H1 (cell line): ENCODE measurements around the gene IER5. TPM values are rescaled to one million over a fixed set of nuclear protein-coding genes. Genes with fewer than 3 reads are reported as not detected.

Experiments
- CTCF ChIA-PET: fragments of 300-600 bp; sonication (Branson Sonifier 250); formaldehyde crosslinking; loops from one replicate; lab custom pipeline; 2021; ENCODE audit not compliant: partially characterized antibody; lab: Charles Lee
- POLR2A ChIA-PET: fragments of 300-600 bp; sonication (Branson Sonifier 250); formaldehyde crosslinking; loops from one replicate; lab custom pipeline; 2021; ENCODE audit warnings: inconsistent platforms; ENCODE audit not compliant: partially characterized antibody; lab: Charles Lee
- DNase-seq, 2 experiments: peaks; one replicate each; pipeline versions ENCODE4 v3.0.0 to v3.0.0-alpha.2; 2010 to 2022; ENCODE audit warnings: low spot score in 2 of 2, low read depth in 1 of 2, mixed read lengths in 1 of 2
- FAIRE-seq: peaks from 2 replicates; lab custom pipeline; 2011; peaks lifted over from hg19 to GRCh38; lab: Jason Lieb, UNC
- H2AFZ ChIP-seq: 2 replicates; pipeline ENCODE4 v1.8.1; 2012; ENCODE audit warnings: low read length, inconsistent platforms
- H2AK5ac ChIP-seq: 2 replicates; pipeline ENCODE4 v1.6.1; 2013; ENCODE audit warnings: low read depth, low read length
- H2BK120ac ChIP-seq: replicated peaks from 2 replicates; pipeline ENCODE3; 2013; ENCODE audit warnings: low read depth, low read length, inconsistent platforms
- H2BK12ac ChIP-seq: 2 replicates; pipeline ENCODE4 v1.6.1; 2013; ENCODE audit warnings: low read depth, low read length
- H2BK15ac ChIP-seq: 2 replicates; pipeline ENCODE4 v1.6.1; 2013; ENCODE audit warnings: low read length
- H2BK20ac ChIP-seq: 2 replicates; pipeline ENCODE4 v1.6.1; 2013; ENCODE audit warnings: low read length
- H2BK5ac ChIP-seq: 2 replicates; pipeline ENCODE4 v1.6.1; 2013; ENCODE audit warnings: low read depth, low read length
- H3K14ac ChIP-seq: 2 replicates; pipeline ENCODE4 v1.6.1; 2013; ENCODE audit warnings: inconsistent platforms; ENCODE audit not compliant: insufficient read length
- H3K18ac ChIP-seq: 2 replicates; pipeline ENCODE4 v1.6.1; 2013; ENCODE audit warnings: low read length; ENCODE audit errors: extremely low read depth
- H3K23ac ChIP-seq: 2 replicates; pipeline ENCODE4 v1.6.1; 2013; ENCODE audit warnings: inconsistent platforms; ENCODE audit not compliant: insufficient read length
- H3K23me2 ChIP-seq: 2 replicates; pipeline ENCODE4 v1.6.1; 2013; ENCODE audit warnings: low read depth, low read length
- H3K27ac ChIP-seq: 2 replicates; pipeline ENCODE4 v1.6.1; 2011; ENCODE audit warnings: low read depth, low read length, inconsistent platforms
- H3K27me3 ChIP-seq, 4 experiments: replicated peaks in 1 of 4; 1 replicate in 1 of 4; 2 replicates in 3 of 4; pipeline versions ENCODE4 v1.6.1 to v1.8.1; 2011 to 2013; ENCODE audit warnings: low read length in 3 of 4, mild to moderate bottlenecking in 3 of 4, inconsistent platforms in 2 of 4, mixed read lengths in 2 of 4, moderate library complexity in 1 of 4; ENCODE audit not compliant: control insufficient read depth in 3 of 4, insufficient read depth in 3 of 4; ENCODE audit errors: extremely low read depth in 1 of 4
- H3K36me3 ChIP-seq, 4 experiments: 2 replicates each; pipeline versions ENCODE4 v1.6.1 to v1.8.1; 2011 to 2013; ENCODE audit warnings: mild to moderate bottlenecking in 4 of 4, low read length in 3 of 4, moderate library complexity in 2 of 4, control low read depth in 1 of 4, inconsistent platforms in 1 of 4; ENCODE audit not compliant: insufficient read depth in 4 of 4, control insufficient read depth in 2 of 4
- H3K4ac ChIP-seq: replicated peaks from 2 replicates; pipeline ENCODE3; 2013; ENCODE audit warnings: low read length, low read depth, mixed read lengths, inconsistent platforms; ENCODE audit not compliant: insufficient read length
- H3K4me1 ChIP-seq, 4 experiments: replicated peaks in 1 of 4; 1 replicate in 1 of 4; 2 replicates in 3 of 4; pipeline versions ENCODE4 v1.6.1 to v1.8.1; 2011 to 2013; ENCODE audit warnings: low read length in 3 of 4, inconsistent platforms in 2 of 4, mixed read lengths in 1 of 4; ENCODE audit not compliant: insufficient read depth in 4 of 4, control insufficient read depth in 3 of 4
- H3K4me2 ChIP-seq, 2 experiments: 2 replicates each; pipeline versions ENCODE4 v1.6.1 to v1.8.1; 2011 to 2013; ENCODE audit warnings: low read depth in 2 of 2, low read length in 2 of 2, control low read depth in 1 of 2, inconsistent platforms in 1 of 2, mild to moderate bottlenecking in 1 of 2; ENCODE audit not compliant: insufficient read depth in 1 of 2
- H3K4me3 ChIP-seq, 4 experiments: fragments of 200-600, 300-600 bp in 1 of 4; sonication (generic), shearing (Covaris generic), sonication (Bioruptor Twin) in 1 of 4; 2 replicates each; pipeline versions ENCODE4 v1.5.1 to v1.8.1; 2011 to 2016; ENCODE audit warnings: low read length in 4 of 4, low read depth in 3 of 4, control low read depth in 2 of 4, inconsistent platforms in 2 of 4, mild to moderate bottlenecking in 2 of 4, mixed read lengths in 1 of 4, moderate library complexity in 1 of 4; ENCODE audit not compliant: insufficient read depth in 2 of 4; ENCODE audit errors: extremely low read depth in 1 of 4
- H3K56ac ChIP-seq: replicated peaks from 2 replicates; pipeline ENCODE3; 2013; ENCODE audit warnings: low read depth, mild to moderate bottlenecking, mixed read lengths, low read length, inconsistent platforms; ENCODE audit not compliant: insufficient read length
- H3K79me1 ChIP-seq: 2 replicates; pipeline ENCODE4 v1.6.1; 2013; ENCODE audit warnings: low read depth, low read length, control low read depth
- H3K79me2 ChIP-seq, 2 experiments: 2 replicates each; pipeline versions ENCODE4 v1.6.1 to v1.8.1; 2012 to 2013; ENCODE audit warnings: low read length in 2 of 2, mild to moderate bottlenecking in 2 of 2, inconsistent platforms in 1 of 2; ENCODE audit not compliant: insufficient read depth in 2 of 2, control insufficient read depth in 1 of 2
- H3K9ac ChIP-seq, 4 experiments: replicated peaks in 1 of 4; 1 replicate in 1 of 4; 2 replicates in 3 of 4; pipeline versions ENCODE4 v1.6.1 to v1.8.1; 2011 to 2013; ENCODE audit warnings: low read depth in 3 of 4, low read length in 3 of 4, control low read depth in 2 of 4, mild to moderate bottlenecking in 2 of 4, moderate library complexity in 2 of 4, inconsistent platforms in 1 of 4; ENCODE audit errors: extremely low read depth in 1 of 4
- H3K9me3 ChIP-seq, 2 experiments: 2 replicates each; pipeline versions ENCODE4 v1.6.1 to v1.8.1; 2012 to 2013; ENCODE audit warnings: mild to moderate bottlenecking in 2 of 2, moderate library complexity in 2 of 2, control low read depth in 1 of 2, inconsistent platforms in 1 of 2, low read depth in 1 of 2, low read length in 1 of 2, mixed read lengths in 1 of 2; ENCODE audit not compliant: insufficient read depth in 2 of 2
- H4K20me1 ChIP-seq, 2 experiments: replicated peaks in 1 of 2; 2 replicates each; pipeline versions ENCODE3 to v1.8.1; 2011 to 2013; ENCODE audit warnings: inconsistent platforms in 2 of 2, low read length in 2 of 2, mild to moderate bottlenecking in 1 of 2; ENCODE audit not compliant: insufficient read depth in 2 of 2, control insufficient read depth in 1 of 2
- H4K5ac ChIP-seq: 2 replicates; pipeline ENCODE4 v1.6.1; 2013; ENCODE audit warnings: low read length, low read depth, mixed read lengths, inconsistent platforms; ENCODE audit not compliant: insufficient read length
- H4K8ac ChIP-seq: 2 replicates; pipeline ENCODE4 v1.8.0; 2013; ENCODE audit warnings: mild to moderate bottlenecking, moderate library complexity, low read length, inconsistent platforms; ENCODE audit not compliant: insufficient read depth; ENCODE audit errors: extremely low read depth
- H4K91ac ChIP-seq: replicated peaks from 2 replicates; pipeline ENCODE3; 2013; ENCODE audit warnings: low read length, mixed read lengths, inconsistent platforms; ENCODE audit not compliant: insufficient read length
- BACH1 ChIP-seq: IDR thresholded peaks from 2 replicates; pipeline ENCODE4 v1.6.1; 2012; ENCODE audit warnings: low read length, improper control_type of control experiment
- CEBPB ChIP-seq: IDR thresholded peaks from 2 replicates; pipeline ENCODE4 v1.6.1; 2012; ENCODE audit warnings: low read depth, low read length
- CREB1 ChIP-seq: IDR thresholded peaks from 2 replicates; pipeline ENCODE4 v1.6.1; 2012; ENCODE audit warnings: inconsistent platforms
- JUN ChIP-seq: IDR thresholded peaks from 2 replicates; pipeline ENCODE4 v1.6.1; 2011; ENCODE audit warnings: low read depth, mild to moderate bottlenecking, improper control_type of control experiment, low read length
- JUND ChIP-seq: IDR thresholded peaks from 2 replicates; pipeline ENCODE4 v1.6.1; 2011; ENCODE audit warnings: mild to moderate bottlenecking, improper control_type of control experiment, low read length
- RXRA ChIP-seq: IDR thresholded peaks from 2 replicates; pipeline ENCODE4 v1.6.1; 2011; ENCODE audit warnings: low read depth, mild to moderate bottlenecking, low read length, moderate library complexity; ENCODE audit not compliant: insufficient read depth
- SIN3A ChIP-seq, 2 experiments: IDR thresholded peaks in 1 of 2; conservative IDR thresholded peaks in 1 of 2; 2 replicates each; pipeline ENCODE4 v1.6.1; 2011 to 2012; ENCODE audit warnings: low read length in 2 of 2, improper control_type of control experiment in 1 of 2, low read depth in 1 of 2, mild to moderate bottlenecking in 1 of 2
- TBP ChIP-seq: IDR thresholded peaks from 2 replicates; pipeline ENCODE4 v1.6.1; 2011; ENCODE audit warnings: low read depth, low read length, improper control_type of control experiment
- YY1 ChIP-seq: IDR thresholded peaks from 2 replicates; pipeline ENCODE4 v1.6.1; 2011; ENCODE audit warnings: low read depth, mild to moderate bottlenecking, low read length
- ZNF274 ChIP-seq: IDR thresholded peaks from 2 replicates; pipeline ENCODE4 v1.7.0; 2012; ENCODE audit warnings: low read length, borderline replicate concordance; ENCODE audit errors: extremely low read depth
- WGBS, 2 experiments: shearing (Covaris generic) in 1 of 2; methylation state at CpG; one replicate each; pipeline versions ENCODE4 v1.1.6 to v1.1.7; 2013 to 2015; ENCODE audit warnings: low lambda C conversion rate in 2 of 2, mixed read lengths in 2 of 2, inconsistent platforms in 1 of 2, low coverage in 1 of 2, missing lambda C conversion rate in 1 of 2; ENCODE audit not compliant: insufficient replicate concordance in 2 of 2, insufficient coverage in 1 of 2, insufficient read length in 1 of 2; ENCODE audit errors: extremely low coverage in 1 of 2, missing lambda C conversion rate in 1 of 2; 5-methylcytosine and 5-hydroxymethylcytosine counted together
- polyA plus RNA-seq, 7 experiments: library from polyadenylated mRNA; depleted of rRNA in 3 of 7; stranded (reverse) in 5 of 7; unstranded in 2 of 7; fragments of >200 nt in 5 of 7; fragments of 200-250 nt in 2 of 7; gene quantifications; 1 replicate in 5 of 7; 2 replicates in 1 of 7; 4 replicates in 1 of 7; pipeline versions ENCODE4 v1.2.1 to v1.2.3, GENCODE V29; 2011 to 2013; ENCODE audit warnings: missing spikeins in 2 of 7, mixed read lengths in 2 of 7
- total RNA-seq: library from RNA; stranded (reverse); fragmentation: NEBNext Ultra II Directional; extraction: Animal tissue kit (Norgen Biotek cat#: 25700); gene quantifications from 2 replicates; pipeline ENCODE4 v1.2.1, GENCODE V29; 2021
- TF ChIP-seq, protein P1 (sequence below): IDR thresholded peaks from 2 replicates; pipeline ENCODE4 v1.6.1; 2011; ENCODE audit warnings: low read length, improper control_type of control experiment

IER5 gene
- total and polyA plus RNA-seq, 2 of the 8 experiments (the other 6 are each of a cell fraction or from before 2014, with no cell fraction given) = 3.5 to 7.7 TPM

DNA sequence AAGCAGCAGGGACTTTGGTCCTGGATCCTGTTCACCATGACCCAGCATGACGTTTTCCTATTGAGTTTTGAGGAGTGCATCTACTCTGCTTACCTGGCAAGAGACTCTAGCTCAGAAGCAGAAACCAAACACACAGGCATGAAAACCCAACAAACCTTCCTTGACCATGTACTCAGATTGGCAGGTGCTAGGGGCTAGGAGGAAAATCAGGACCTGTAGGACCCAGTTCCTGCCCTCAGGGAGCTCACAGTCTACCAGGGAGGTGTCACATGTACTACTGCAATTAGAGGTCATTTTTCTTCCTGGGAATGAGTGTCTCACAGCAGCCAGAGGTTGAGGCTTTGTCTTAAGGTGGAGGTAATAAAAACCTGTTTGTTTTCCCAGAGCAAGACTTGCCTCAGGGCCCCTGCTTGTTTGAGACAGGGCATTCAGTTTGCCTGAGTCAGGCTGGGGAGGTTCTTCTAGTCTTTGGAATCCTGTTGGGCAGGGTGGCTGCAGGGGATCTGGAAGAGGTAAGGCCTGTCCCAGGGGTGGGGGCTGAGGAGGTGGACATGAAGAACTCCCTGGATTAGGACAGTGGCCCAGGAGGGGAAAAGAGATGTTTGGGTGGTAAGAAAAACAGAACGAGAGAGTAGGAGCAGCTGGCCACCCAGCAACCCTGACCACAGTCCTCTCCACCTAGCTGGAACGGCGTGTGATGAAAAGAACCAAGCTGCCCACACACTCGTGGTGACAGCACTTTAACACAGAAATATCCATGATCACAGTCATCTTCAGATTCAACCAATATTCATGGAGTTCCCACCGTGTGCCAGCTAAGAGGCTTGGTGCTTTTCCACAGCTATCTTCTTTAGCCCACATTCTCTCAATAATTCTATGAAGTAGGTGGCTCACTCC lies 30.8 kb downstream of the IER5 start:
- Histone ChIP-seq H2BK12ac (no peak overlapping the region), H4K20me1 (no peaks in the 10 kb centered on the region), H2AK5ac (no peak overlapping the region), H3K4ac (no peak overlapping the region), H3K14ac (no peak overlapping the region), H3K79me1 (no peaks in the 10 kb centered on the region), H3K4me1 (peaks cover 0 to 7% (median 1%) of the 10 kb centered on the region in 4 experiments; a peak in 4 of 7 replicates), H3K18ac (no peak overlapping the region), H2BK20ac (no peak overlapping the region), H4K5ac (no peak overlapping the region), H4K91ac (no peak overlapping the region), H3K56ac (no peak overlapping the region), H3K79me2 (no peaks in the 10 kb centered on the region), H3K9me3 (no peaks in the 10 kb centered on the region), H3K9ac (no peak overlapping the region), H2BK120ac (no peak overlapping the region), H3K36me3 (no peaks in the 10 kb centered on the region), H2AFZ (no peak overlapping the region), H3K27me3 (no peaks in the 10 kb centered on the region; a peak in 1 of 7 replicates), H3K23me2 (no peaks in the 10 kb centered on the region), H2BK5ac (no peak overlapping the region), H3K23ac (no peak overlapping the region), H4K8ac (no peak overlapping the region), H3K4me2 (no peak overlapping the region), H3K27ac (no peak overlapping the region), H2BK15ac (0 out of 2 replicates have a peak overlapping the region, but pooled peaks have one; percentile 8), H3K4me3 (no peak overlapping the region)
- 86% methylated on average over 6 of the region's 6 CpGs; no CpG with 5 or more reads in 1 of the 2 experiments for WGBS, 2 experiments
- CTCF ChIA-PET = interaction anchor here (1.1 to 2.5 kb wide), 6 partner anchors 8 to 81 kb away, joined by 3 to 17 read pairs (median 6); no protein-coding TSS in a partner anchor
- DNase-seq (no peak), FAIRE-seq (no peak)
- POLR2A ChIA-PET = interaction anchor here (1.1 to 2.4 kb wide), 4 partner anchors 9 to 32 kb away, joined by 3 to 15 read pairs (median 4); partner anchors contain the start of gene IER5
- no peak for TF ChIP-seq RXRA
- TF ChIP-seq CEBPB = no peak
- TF ChIP-seq JUND = no peak
- no peak for TF ChIP-seq JUN
- TF ChIP-seq ZNF274 = no peak
- no peak for TF ChIP-seq TBP
- no peak for TF ChIP-seq CREB1
- TF ChIP-seq BACH1 = no peak
- TF ChIP-seq, protein P1, sequence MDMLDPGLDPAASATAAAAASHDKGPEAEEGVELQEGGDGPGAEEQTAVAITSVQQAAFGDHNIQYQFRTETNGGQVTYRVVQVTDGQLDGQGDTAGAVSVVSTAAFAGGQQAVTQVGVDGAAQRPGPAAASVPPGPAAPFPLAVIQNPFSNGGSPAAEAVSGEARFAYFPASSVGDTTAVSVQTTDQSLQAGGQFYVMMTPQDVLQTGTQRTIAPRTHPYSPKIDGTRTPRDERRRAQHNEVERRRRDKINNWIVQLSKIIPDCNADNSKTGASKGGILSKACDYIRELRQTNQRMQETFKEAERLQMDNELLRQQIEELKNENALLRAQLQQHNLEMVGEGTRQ = no peak
- TF ChIP-seq YY1 = no peak
- no peak for TF ChIP-seq SIN3A (conservative IDR thresholded peaks at IDR 0.05 in 1 of 2, IDR thresholded peaks at IDR 0.05 in 1 of 2; ENCODE audit: low read depth in 1 of 2, low read length in 2 of 2)
